Endodermal cell (in vitro differentiated cells): ENCODE data around the gene LRCH4. TPM values are rescaled to one million over a fixed set of nuclear protein-coding genes. Genes with fewer than 3 reads are reported as not detected.

Experiments
- DNase-seq: peaks from one replicate; pipeline ENCODE4 v3.0.0-alpha.2; 2017
- H3K27ac ChIP-seq: 2 replicates; pipeline ENCODE4 v1.5.1; 2013; ENCODE audit warnings: mild to moderate bottlenecking, low read depth, low read length, moderate library complexity
- H3K27me3 ChIP-seq: 2 replicates; pipeline ENCODE4 v1.6.1; 2013; ENCODE audit warnings: mild to moderate bottlenecking, low read length, moderate library complexity; ENCODE audit not compliant: insufficient read depth, control insufficient read depth, poor library complexity, severe bottlenecking
- H3K36me3 ChIP-seq: 2 replicates; pipeline ENCODE4 v1.7.0; 2013; ENCODE audit warnings: mild to moderate bottlenecking, low read length, moderate library complexity; ENCODE audit not compliant: control insufficient read depth, insufficient read depth
- H3K4me1 ChIP-seq: one replicate; pipeline ENCODE4 v1.7.0; 2013; ENCODE audit warnings: low read length; ENCODE audit not compliant: control insufficient read depth, insufficient read depth
- H3K4me3 ChIP-seq: 2 replicates; pipeline ENCODE4 v1.5.1; 2013; ENCODE audit warnings: mild to moderate bottlenecking, low read length, moderate library complexity
- H3K9ac ChIP-seq: 2 replicates; pipeline ENCODE4 v1.6.1; 2013; ENCODE audit warnings: mild to moderate bottlenecking, low read length, moderate library complexity; ENCODE audit not compliant: poor library complexity, severe bottlenecking; ENCODE audit errors: extremely low read depth
- H3K9me3 ChIP-seq: 2 replicates; pipeline ENCODE4 v1.6.1; 2013; ENCODE audit warnings: mild to moderate bottlenecking, low read length, moderate library complexity; ENCODE audit not compliant: control insufficient read depth
- H3K27ac Mint-ChIP-seq: 2 replicates; pipeline ENCODE4 v1.8.0; 2020; ENCODE audit warnings: mixed read lengths
- H3K27me3 Mint-ChIP-seq: 2 replicates; pipeline ENCODE4 v1.8.0; 2021; ENCODE audit warnings: mild to moderate bottlenecking, mixed read lengths; ENCODE audit not compliant: insufficient read depth
- H3K36me3 Mint-ChIP-seq: 2 replicates; pipeline ENCODE4 v1.8.0; 2020; ENCODE audit warnings: low read depth, mixed read lengths
- H3K4me1 Mint-ChIP-seq: 2 replicates; pipeline ENCODE4 v1.8.0; 2020; ENCODE audit warnings: mixed read lengths
- H3K4me3 Mint-ChIP-seq: 2 replicates; pipeline ENCODE4 v1.8.0; 2020; ENCODE audit warnings: mild to moderate bottlenecking, moderate library complexity, mixed read lengths
- H3K9me3 Mint-ChIP-seq: 2 replicates; pipeline ENCODE4 v1.8.0; 2020; ENCODE audit warnings: mild to moderate bottlenecking, mixed read lengths
- WGBS, 2 experiments: methylation state at CpG; one replicate each; pipeline versions ENCODE4 v1.1.5 to v1.1.7; 2013; ENCODE audit warnings: missing lambda C conversion rate in 2 of 2, mixed read lengths in 1 of 2; ENCODE audit not compliant: insufficient coverage in 1 of 2, insufficient read length in 1 of 2; 5-methylcytosine and 5-hydroxymethylcytosine counted together
- total RNA-seq, 2 donors: library from RNA; stranded (reverse); fragmentation: NEBNext Ultra II Directional in 1 of 2; extraction: Animal tissue kit (Norgen Biotek cat#: 25700) in 1 of 2; gene quantifications; 2 replicates in 1 of 2; 3 replicates in 1 of 2; pipeline ENCODE4 v1.2.1, GENCODE V29; 2021
- TF ChIP-seq, protein P1 (sequence below): fragments of 200-600 bp; sonication (generic); conservative IDR thresholded peaks from 2 replicates; pipeline ENCODE4 v1.5.0; 2021; ENCODE audit warnings: antibody characterized with exemption, mild to moderate bottlenecking

LRCH4 gene
- total RNA-seq, 2 donors from 2014 or later: 49.4 to 56.0 TPM

DNA sequence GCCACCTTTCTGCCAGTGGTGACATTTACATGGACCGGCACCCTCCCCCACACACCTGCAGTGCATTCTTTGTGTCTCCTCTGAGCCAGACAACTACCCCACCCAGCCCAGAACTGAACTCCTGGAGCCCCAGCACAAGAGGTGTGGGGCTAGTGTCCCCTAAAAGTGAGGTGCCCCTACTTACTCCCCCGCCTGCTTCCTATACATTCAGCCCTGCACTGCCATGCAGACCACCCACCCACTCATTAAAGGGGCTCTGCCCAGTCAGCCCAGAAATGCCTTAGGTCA, 14.2 kb downstream of the LRCH4 start:
- WGBS, 2 experiments: 96% methylated on average over 2 of the region's 2 CpGs; no CpG with 5 or more reads in 1 of the 2 experiments
- peak overlapping the region; percentile 91 for H3K27ac Mint-ChIP-seq
- peaks cover 21% of the 10 kb centered on the region for H3K36me3 Mint-ChIP-seq
- peak overlapping the region; percentile 40 for H3K4me3 Mint-ChIP-seq
- peaks cover 16% of the 10 kb centered on the region for H3K4me1 Mint-ChIP-seq
- TF ChIP-seq, protein P1, sequence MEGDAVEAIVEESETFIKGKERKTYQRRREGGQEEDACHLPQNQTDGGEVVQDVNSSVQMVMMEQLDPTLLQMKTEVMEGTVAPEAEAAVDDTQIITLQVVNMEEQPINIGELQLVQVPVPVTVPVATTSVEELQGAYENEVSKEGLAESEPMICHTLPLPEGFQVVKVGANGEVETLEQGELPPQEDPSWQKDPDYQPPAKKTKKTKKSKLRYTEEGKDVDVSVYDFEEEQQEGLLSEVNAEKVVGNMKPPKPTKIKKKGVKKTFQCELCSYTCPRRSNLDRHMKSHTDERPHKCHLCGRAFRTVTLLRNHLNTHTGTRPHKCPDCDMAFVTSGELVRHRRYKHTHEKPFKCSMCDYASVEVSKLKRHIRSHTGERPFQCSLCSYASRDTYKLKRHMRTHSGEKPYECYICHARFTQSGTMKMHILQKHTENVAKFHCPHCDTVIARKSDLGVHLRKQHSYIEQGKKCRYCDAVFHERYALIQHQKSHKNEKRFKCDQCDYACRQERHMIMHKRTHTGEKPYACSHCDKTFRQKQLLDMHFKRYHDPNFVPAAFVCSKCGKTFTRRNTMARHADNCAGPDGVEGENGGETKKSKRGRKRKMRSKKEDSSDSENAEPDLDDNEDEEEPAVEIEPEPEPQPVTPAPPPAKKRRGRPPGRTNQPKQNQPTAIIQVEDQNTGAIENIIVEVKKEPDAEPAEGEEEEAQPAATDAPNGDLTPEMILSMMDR: no peak
- peaks cover 4% of the 10 kb centered on the region for H3K4me1 ChIP-seq
- H3K9ac ChIP-seq: peak overlapping the region; percentile 2
- no peak overlapping the region for H3K27ac ChIP-seq
- no peaks in the 10 kb centered on the region for H3K27me3 ChIP-seq
- H3K27me3 Mint-ChIP-seq: no peaks in the 10 kb centered on the region
- H3K36me3 ChIP-seq: peaks cover 4% of the 10 kb centered on the region
- H3K9me3 Mint-ChIP-seq: no peaks in the 10 kb centered on the region
- peak; percentile 77 for DNase-seq
- no peak overlapping the region for H3K4me3 ChIP-seq
- H3K9me3 ChIP-seq: no peaks in the 10 kb centered on the region

DNA sequence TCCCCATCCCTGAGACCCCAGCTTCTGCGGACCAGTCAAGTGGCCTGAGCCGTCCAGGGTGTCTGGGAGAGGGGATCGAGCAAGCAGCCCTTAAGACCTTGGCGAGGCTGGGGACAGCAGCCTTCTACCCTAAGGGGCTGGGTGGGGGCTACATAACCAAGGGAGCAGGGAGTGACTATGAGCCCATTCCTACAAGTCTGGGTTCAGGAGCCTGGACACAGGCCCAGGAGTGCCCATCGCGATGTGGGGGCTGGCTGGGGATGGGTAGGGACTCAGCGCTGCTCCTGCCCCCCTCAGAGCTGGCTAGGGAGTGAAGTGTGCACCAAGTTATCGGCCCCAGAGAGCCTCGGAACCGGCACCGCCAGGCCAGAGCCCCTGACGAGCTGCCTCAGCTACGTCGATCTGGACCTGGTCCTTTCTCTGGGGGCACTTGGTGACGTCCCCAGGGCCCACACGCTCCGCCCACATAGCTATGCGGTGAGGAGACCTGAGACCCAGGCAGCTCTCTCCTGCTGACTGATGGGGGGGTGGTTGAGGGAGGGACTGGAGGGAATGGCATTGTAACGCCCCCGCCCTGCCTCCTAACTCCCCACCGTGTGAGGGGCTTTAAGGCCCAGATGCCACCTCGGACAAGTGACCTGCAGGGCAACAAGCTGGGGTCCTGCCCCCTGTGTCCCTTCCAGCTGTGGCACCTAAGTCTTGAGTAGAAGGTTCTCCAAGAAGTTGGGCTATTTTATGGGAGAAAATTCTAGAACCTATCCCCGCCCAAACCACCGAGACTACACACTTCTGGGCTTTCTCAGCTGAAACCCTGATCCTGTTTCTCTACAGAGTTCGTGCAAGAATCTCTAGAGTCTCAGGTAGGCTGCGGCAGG, 14.7 kb downstream of the LRCH4 start:
- peak overlapping the region; percentile 56 for H3K4me3 Mint-ChIP-seq
- WGBS, 2 experiments: 70 to 72% methylated on average over 9 to 26 of the region's 26 CpGs
- H3K4me3 ChIP-seq: no peak overlapping the region
- H3K27ac ChIP-seq: no peak overlapping the region
- peaks cover 4% of the 10 kb centered on the region for H3K36me3 ChIP-seq
- H3K9ac ChIP-seq: peak overlapping the region; percentile 2
- peak overlapping the region; percentile 91 for H3K27ac Mint-ChIP-seq
- peaks cover 16% of the 10 kb centered on the region for H3K4me1 Mint-ChIP-seq
- peak; percentile 83 for DNase-seq
- peaks cover 4% of the 10 kb centered on the region for H3K4me1 ChIP-seq
- no peaks in the 10 kb centered on the region for H3K27me3 Mint-ChIP-seq
- H3K9me3 Mint-ChIP-seq: no peaks in the 10 kb centered on the region
- TF ChIP-seq, protein P1: no peak
- no peaks in the 10 kb centered on the region for H3K9me3 ChIP-seq
- H3K27me3 ChIP-seq: no peaks in the 10 kb centered on the region
- H3K36me3 Mint-ChIP-seq: peaks cover 17% of the 10 kb centered on the region

DNA sequence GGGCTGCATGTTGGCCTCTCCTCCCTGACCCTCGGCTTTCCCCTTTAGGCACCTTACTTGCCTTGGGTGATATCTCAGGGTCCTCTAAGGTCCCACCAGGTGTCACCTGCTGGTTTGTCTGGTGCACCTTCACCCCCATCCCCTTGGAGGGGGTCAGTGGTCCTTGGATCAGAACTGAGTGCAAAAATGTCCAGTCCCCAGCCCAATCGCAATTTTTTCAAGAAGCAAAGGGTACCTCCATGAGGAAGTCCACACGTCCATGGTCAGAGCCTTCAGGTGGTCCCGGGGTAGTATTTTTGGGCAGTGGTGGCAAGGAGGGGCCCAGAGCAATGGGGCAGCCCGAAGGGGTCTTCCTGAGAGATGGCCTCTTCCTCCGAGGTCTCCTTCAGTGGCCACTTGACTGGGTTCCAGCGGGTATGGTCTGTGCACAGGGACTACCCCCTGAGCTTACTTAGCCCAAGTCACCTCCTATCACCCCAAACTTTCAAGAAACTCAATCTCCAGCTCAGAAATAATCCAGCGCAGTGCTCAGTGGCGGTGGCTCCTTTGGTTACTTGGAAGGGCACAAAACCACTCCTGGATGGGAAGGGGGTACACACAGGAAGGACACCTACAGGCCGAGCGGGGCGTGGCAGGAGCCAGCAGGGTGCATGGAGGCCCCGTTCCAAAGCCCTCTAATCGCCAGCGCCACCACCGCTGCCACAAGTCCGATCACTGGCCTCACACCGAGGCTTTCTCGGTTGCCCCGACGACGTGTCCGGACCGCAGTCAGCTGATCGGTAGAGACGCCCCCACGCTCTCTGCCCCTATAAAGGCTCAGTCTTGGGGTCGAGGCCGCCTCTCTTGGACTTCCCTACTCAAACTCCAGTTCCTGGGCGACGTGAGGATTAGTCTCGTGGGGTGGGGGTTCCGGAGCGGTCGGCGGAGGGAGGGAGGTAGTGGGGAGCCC, 16.8 kb downstream of the LRCH4 start:
- peak overlapping the region; percentile 54 for H3K27ac Mint-ChIP-seq
- H3K4me3 Mint-ChIP-seq: peak overlapping the region; percentile 56

More for the DNA sequence above, 16.8 kb downstream of the LRCH4 start:
- Histone ChIP-seq H3K36me3 (peaks cover 18% of the 10 kb centered on the region), H3K4me1 (peaks cover 4% of the 10 kb centered on the region), H3K27me3 (no peaks in the 10 kb centered on the region), H3K9ac (peak overlapping the region; percentile 59), H3K4me3 (peak overlapping the region; percentile 74), H3K27ac (no peak overlapping the region), H3K9me3 (no peaks in the 10 kb centered on the region)
- TF ChIP-seq, protein P1: peak; percentile 79
- H3K9me3 Mint-ChIP-seq: no peaks in the 10 kb centered on the region
- H3K27me3 Mint-ChIP-seq: no peaks in the 10 kb centered on the region
- DNase-seq: peak; percentile 95
- H3K36me3 Mint-ChIP-seq: peaks cover 6% of the 10 kb centered on the region
- H3K4me1 Mint-ChIP-seq: peaks cover 16% of the 10 kb centered on the region
- WGBS, 2 experiments: 28 to 37% methylated on average over 17 to 36 of the region's 36 CpGs
